Occipital lobe (tissue), 2 donors: ENCODE results near the gene NDUFS1. TPM values are rescaled to one million over a fixed set of nuclear protein-coding genes. Genes with fewer than 3 reads are reported as not detected.
"Not testable (repeated sequence)": the region's sequence is repeated elsewhere in the genome, so short reads cannot be mapped to it uniquely, and the experiment has no call there.

Experiments used
- DNase-seq: peaks from one replicate; lab custom pipeline; 2025; lab: John Stamatoyannopoulos, UW
- total RNA-seq: library from RNA; depleted of rRNA; stranded (reverse); fragments of >200 nt; gene quantifications from one replicate; pipeline ENCODE4 v1.2.3, GENCODE V29; 2014

Gene NDUFS1
- total RNA-seq, 1 donor from 2014 or later = 127 TPM

- DNase-seq = no peak
Observed at GRCh38 chr2:206163251-206163880, 4.1 kb upstream of the NDUFS1 start.

- DNase-seq = not testable (repeated sequence)
Observed at GRCh38 chr2:206162401-206162800, 3.2 kb upstream of the NDUFS1 start.

- no peak for DNase-seq
Observed at GRCh38 chr2:206160807-206161179, 1.5 kb upstream of the NDUFS1 start.

GRCh38 chr2:206160125-206160806 is 1.0 kb upstream of the NDUFS1 start:
- DNase-seq = no peak

GRCh38 chr2:206158563-206159345 is 490 bp downstream of the NDUFS1 start:
- no peak for DNase-seq

- DNase-seq = not testable (repeated sequence)
Observed at GRCh38 chr2:206157014-206157413, 2.2 kb downstream of the NDUFS1 start.

GRCh38 chr2:206154197-206154596 is 5.0 kb downstream of the NDUFS1 start:
- no peak for DNase-seq

- no peak for DNase-seq
Observed at GRCh38 chr2:206150631-206151030, 8.6 kb downstream of the NDUFS1 start.

- DNase-seq = no peak
Observed at GRCh38 chr2:206150168-206150567, 9.1 kb downstream of the NDUFS1 start.

- DNase-seq = no peak
Observed at GRCh38 chr2:206149330-206149729, 9.9 kb downstream of the NDUFS1 start.

- no peak for DNase-seq
Observed at GRCh38 chr2:206145665-206146064, 13.6 kb downstream of the NDUFS1 start.

GRCh38 chr2:206144383-206144782 is 14.9 kb downstream of the NDUFS1 start:
- DNase-seq = no peak

- DNase-seq = no peak
Observed at GRCh38 chr2:206143451-206143850, 15.8 kb downstream of the NDUFS1 start.

GRCh38 chr2:206127656-206128055 is 31.6 kb downstream of the NDUFS1 start:
- DNase-seq = no peak

- DNase-seq = no peak
Observed at GRCh38 chr2:206125901-206126300, 33.3 kb downstream of the NDUFS1 start.

- DNase-seq = not testable (repeated sequence)
Observed at GRCh38 chr2:206122569-206122968, 36.7 kb downstream of the NDUFS1 start.

GRCh38 chr2:206116278-206116677 is 43.0 kb downstream of the NDUFS1 start:
- no peak for DNase-seq

- no peak for DNase-seq
Observed at GRCh38 chr2:206115026-206115578, 44.1 kb downstream of the NDUFS1 start.

- no peak for DNase-seq
Observed at GRCh38 chr2:206112846-206113547, 46.2 kb downstream of the NDUFS1 start.

GRCh38 chr2:206112108-206112507 is 47.1 kb downstream of the NDUFS1 start:
- no peak for DNase-seq

GRCh38 chr2:206108713-206109112 is 50.5 kb downstream of the NDUFS1 start:
- DNase-seq = no peak

- DNase-seq = no peak
Observed at GRCh38 chr2:206105541-206105940, 53.7 kb downstream of the NDUFS1 start.
